Activated naive CD4-positive, alpha-beta T cell treated with anti-CD3 and anti-CD28 coated beads for 36 hours (primary cell): Measurements from ENCODE around the gene DENND10. TPM values are rescaled to one million over a fixed set of nuclear protein-coding genes. Genes with fewer than 3 reads are reported as not detected.

Source experiments
- CTCF ChIA-PET: fragments of 350-600 bp; sonication (Branson Sonifier 250); formaldehyde crosslinking; loops from one replicate; lab custom pipeline; 2021; ENCODE audit warnings: antibody characterized with exemption; lab: Charles Lee
- DNase-seq: peaks from one replicate; pipeline ENCODE4 v3.0.0-alpha.2; 2020
- H3K27ac Mint-ChIP-seq: one replicate; pipeline ENCODE4 v1.8.0; 2021; ENCODE audit warnings: mild to moderate bottlenecking, mixed read lengths
- H3K27me3 Mint-ChIP-seq: one replicate; pipeline ENCODE4 v1.8.0; 2021; ENCODE audit warnings: low read depth, mixed read lengths
- H3K36me3 Mint-ChIP-seq: one replicate; pipeline ENCODE4 v1.8.0; 2021; ENCODE audit warnings: low read depth, mixed read lengths
- H3K4me1 Mint-ChIP-seq: one replicate; pipeline ENCODE4 v1.8.0; 2021; ENCODE audit warnings: low read depth, mixed read lengths
- H3K4me3 Mint-ChIP-seq: one replicate; pipeline ENCODE4 v1.8.0; 2021; ENCODE audit warnings: mild to moderate bottlenecking, moderate library complexity, mixed read lengths
- H3K9me3 Mint-ChIP-seq: one replicate; pipeline ENCODE4 v1.8.0; 2021; ENCODE audit warnings: mixed read lengths
- intact Hi-C: fragments of 100-400 bp; cut with micrococcal nuclease; formaldehyde crosslinking; loops from one replicate; pipeline ENCODE4 v1.15.1; 2023
- total RNA-seq, 2 experiments: library from RNA; stranded (reverse); gene quantifications; one replicate each; pipeline ENCODE4 v1.2.3, GENCODE V29; 2021

The DENND10 gene
- total RNA-seq, 2 experiments from 2014 or later = 16.9 to 17.6 TPM

- H3K4me3 Mint-ChIP-seq = no peak overlapping the region
- peak overlapping the region; percentile 74 for H3K27ac Mint-ChIP-seq
- H3K4me1 Mint-ChIP-seq = peaks cover 22% of the 10 kb centered on the region
- intact Hi-C loops = loop anchor here (1.0 kb wide), 1 partner anchor 14 kb away; no protein-coding TSS in a partner anchor
- CTCF ChIA-PET = interaction anchor here (0.6 to 1.2 kb wide), 6 partner anchors 15 to 306 kb away, joined by 3 to 5 read pairs (median 4); no protein-coding TSS in a partner anchor
- no peaks in the 10 kb centered on the region for H3K9me3 Mint-ChIP-seq
- H3K36me3 Mint-ChIP-seq = no peaks in the 10 kb centered on the region
- peak; percentile 50 for DNase-seq
- H3K27me3 Mint-ChIP-seq = no peaks in the 10 kb centered on the region
Observed at GRCh38 chr10:119183664-119184412, 79.9 kb downstream of the DENND10 start.

Other genes starting within 250 kb of the DENND10 start
- under 1 TPM; 0.26 to 0.52 TPM for gene NANOS1, start 74.4 kb upstream of the DENND10 start, total RNA-seq
- gene EIF3A, start 23.3 kb upstream of the DENND10 start, total RNA-seq = 100 to 1,000 TPM; 113 to 120 TPM
- 10 to 100 TPM; 46.1 to 51.7 TPM for gene SFXN4, start 61.6 kb downstream of the DENND10 start, total RNA-seq
- 100 to 1,000 TPM; 215 to 216 TPM for gene PRDX3, start 74.7 kb downstream of the DENND10 start, total RNA-seq
- gene GRK5, start 103.5 kb downstream of the DENND10 start, total RNA-seq = 10 to 100 TPM; 27.1 to 29.7 TPM